ENCODE measurements around the gene SUSD2.

SUSD2 gene

GRCh38 chr22:24148266-24149197, 32.8 kb upstream of the SUSD2 start:
- in situ Hi-C loops (cut with MboI; ENCODE audit: low sequenced_read_pairs) = no loop called here

- in situ Hi-C loops (cut with MboI; ENCODE audit: low sequenced_read_pairs) = no loop called here
Observed at GRCh38 chr22:24149198-24149590, 32.1 kb upstream of the SUSD2 start.

- in situ Hi-C loops (cut with MboI; ENCODE audit: low sequenced_read_pairs) = no loop called here
Observed at GRCh38 chr22:24153353-24153752, 27.9 kb upstream of the SUSD2 start.

DNA sequence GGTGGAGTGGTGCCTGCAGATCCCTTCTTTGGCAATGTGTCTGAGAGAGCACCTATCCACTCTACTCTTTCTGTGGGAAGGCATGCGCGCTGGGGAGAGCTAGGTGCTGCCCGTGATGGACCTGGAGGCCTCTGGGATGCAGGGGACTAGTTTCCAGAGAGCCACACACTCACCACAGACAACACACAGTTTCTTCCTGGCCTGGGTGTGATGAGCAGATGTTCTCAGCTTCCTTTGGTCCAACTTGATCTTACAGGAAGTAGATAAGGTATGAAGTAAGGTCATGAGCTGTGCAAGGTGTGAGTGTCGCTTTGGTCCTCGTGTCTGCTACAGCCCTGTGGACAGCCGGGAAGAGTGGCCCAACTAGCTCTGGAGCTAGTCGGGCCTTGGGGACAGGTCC, 27.3 kb upstream of the SUSD2 start:
- in situ Hi-C loops (cut with MboI; ENCODE audit: low sequenced_read_pairs) = no loop called here

DNA sequence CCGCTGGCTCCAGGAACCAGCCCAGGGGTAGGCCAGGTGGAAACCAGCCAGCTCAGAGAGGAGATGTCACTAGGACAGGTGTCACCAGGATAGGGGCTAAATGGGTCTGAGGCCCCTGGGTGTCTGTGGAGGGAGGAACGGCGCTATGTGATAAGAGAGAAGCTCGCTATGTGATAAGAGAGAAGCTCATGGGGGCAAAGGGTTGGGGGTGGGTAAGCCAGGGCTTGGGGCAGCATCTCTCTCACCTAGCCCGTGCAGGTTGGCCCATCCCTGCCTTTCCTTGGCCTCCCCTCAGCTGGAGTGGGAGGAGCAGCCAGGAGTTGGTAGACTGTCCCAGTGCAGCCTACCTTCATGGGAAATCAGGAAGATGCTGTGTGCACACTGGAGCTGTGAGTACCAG, 26.5 kb upstream of the SUSD2 start:
- in situ Hi-C loops (cut with MboI; ENCODE audit: low sequenced_read_pairs) = no loop called here

GRCh38 chr22:24155627-24156140, 25.6 kb upstream of the SUSD2 start:
- in situ Hi-C loops (cut with MboI; ENCODE audit: low sequenced_read_pairs) = no loop called here

- in situ Hi-C loops (cut with MboI; ENCODE audit: low sequenced_read_pairs) = no loop called here
Observed at GRCh38 chr22:24156141-24156912, 25.0 kb upstream of the SUSD2 start.

DNA sequence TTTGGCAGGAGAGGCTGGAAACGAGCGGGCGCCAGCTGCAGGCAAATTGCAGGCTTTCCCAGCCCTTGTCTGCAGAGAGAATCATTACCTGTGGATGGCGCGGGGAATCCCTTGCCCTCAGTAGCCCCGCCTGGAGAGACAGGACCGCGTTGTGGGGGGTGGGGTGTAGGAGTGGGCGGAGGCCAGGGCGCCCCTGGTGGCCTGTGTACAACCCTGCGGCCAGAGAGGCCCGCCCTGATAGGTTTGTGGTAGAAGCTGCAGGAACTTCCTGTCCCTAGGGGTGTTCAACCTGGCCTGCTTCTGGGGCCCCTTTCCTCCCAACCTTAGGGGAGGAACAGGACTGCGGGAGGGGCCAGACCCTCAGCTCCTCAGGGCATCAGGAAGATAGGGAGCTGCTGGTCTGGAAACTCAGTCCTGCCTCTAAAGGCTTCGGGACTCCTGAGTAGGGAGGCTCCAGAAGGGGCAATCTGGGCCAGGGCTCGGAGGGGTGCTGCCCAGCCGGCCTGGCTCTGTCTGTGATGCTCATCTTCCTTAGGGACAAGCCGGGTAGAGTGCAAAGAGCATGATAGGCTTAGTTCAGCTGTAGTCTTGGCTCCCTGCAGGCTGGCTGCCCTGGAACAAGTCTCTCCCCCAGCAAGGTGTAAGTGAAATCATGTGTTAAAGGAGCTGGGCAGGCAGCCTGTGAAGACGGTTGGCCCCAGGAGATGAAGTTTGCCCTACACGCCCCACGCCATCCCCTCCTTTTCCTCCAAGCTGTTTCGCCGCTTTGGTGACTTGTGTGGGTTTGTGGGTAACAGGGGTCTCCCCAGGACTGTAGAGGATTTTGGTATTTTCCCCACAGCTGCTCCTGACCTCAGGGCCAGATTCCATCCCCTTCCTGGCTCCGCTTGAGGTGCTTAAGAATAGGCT, 24.1 kb upstream of the SUSD2 start:
- in situ Hi-C loops (cut with MboI; ENCODE audit: low sequenced_read_pairs) = no loop called here

DNA sequence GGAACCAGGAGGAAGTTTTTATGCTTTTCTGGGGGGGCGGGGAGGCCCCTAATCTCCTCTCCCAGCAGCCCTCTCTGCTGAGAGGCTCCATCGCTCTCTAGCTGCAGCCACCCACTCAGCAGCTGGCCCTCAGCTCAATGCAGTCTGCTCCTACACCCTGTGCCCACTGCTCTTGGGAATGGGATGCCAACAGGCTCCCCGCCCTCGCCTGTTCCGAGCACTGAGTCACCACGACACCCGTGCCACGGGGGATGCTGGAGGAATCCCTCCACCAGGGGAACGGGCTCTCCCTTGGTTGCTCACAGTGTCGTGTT, 23.5 kb upstream of the SUSD2 start:
- in situ Hi-C loops (cut with MboI; ENCODE audit: low sequenced_read_pairs) = no loop called here

DNA sequence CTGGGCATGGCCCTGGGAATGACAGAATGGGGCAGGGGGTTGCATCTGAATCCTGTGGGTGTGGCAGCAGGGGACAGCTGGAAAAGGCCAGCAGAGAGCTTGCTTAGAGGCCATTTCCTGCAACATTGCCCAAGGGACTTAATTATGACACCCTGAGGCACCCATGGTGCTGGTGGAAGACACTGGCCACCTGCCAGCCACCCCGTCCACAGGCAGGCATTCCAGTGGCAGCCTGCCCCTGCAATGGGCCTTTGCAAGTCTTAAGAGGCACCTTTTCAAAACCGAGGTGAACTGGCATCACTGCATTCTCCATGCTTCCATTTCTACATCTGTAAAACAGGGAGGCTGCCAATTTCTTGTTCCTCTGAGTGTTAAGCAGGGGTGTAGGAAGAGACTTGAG, 21.6 kb upstream of the SUSD2 start:
- in situ Hi-C loops (cut with MboI; ENCODE audit: low sequenced_read_pairs) = no loop called here

DNA sequence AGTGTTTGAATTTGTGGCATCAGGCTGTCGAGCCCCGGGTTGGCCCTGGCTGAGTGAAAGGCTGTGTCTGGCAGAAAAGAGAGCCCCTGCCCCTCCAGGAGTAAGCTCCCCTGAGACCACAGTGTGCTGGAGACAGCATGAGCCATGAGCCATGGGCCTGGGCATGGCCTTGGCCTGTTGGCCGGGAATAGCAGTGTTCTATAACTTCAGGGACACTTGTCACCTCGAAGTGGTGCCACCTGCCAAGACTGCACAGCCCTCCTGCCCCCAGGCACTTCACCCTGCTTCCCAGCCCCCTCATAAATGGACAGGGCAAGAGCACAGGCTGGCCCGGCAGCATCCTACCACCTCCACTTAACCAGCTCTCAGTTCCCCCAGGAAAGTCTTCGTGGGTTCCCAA, 20.7 kb upstream of the SUSD2 start:
- in situ Hi-C loops (cut with MboI; ENCODE audit: low sequenced_read_pairs) = no loop called here

DNA sequence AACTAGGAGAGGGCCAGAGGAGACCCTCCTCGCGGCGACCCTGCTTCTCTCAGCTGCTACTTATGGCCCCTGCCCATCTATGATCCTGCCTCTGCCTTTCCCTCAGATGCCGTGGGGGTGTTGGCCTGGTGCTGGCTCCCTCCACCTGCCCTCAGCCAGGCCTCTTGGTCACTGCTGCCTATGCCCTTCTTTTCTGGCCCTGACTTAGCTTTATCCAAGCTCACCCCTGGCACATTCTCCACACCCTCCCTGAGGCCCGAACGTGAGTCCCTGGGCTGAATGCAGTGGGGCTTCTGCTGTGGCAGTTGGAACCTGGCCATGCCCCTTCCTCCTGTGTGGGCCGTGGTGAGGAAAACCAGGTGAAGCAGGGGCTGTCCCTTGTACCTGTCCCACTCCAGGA, 19.8 kb upstream of the SUSD2 start:
- in situ Hi-C loops (cut with MboI; ENCODE audit: low sequenced_read_pairs) = no loop called here

- in situ Hi-C loops (cut with MboI; ENCODE audit: low sequenced_read_pairs) = no loop called here
Observed at GRCh38 chr22:24161909-24162308, 19.4 kb upstream of the SUSD2 start.

GRCh38 chr22:24162436-24162835, 18.9 kb upstream of the SUSD2 start:
- in situ Hi-C loops (cut with MboI; ENCODE audit: low sequenced_read_pairs) = no loop called here

DNA sequence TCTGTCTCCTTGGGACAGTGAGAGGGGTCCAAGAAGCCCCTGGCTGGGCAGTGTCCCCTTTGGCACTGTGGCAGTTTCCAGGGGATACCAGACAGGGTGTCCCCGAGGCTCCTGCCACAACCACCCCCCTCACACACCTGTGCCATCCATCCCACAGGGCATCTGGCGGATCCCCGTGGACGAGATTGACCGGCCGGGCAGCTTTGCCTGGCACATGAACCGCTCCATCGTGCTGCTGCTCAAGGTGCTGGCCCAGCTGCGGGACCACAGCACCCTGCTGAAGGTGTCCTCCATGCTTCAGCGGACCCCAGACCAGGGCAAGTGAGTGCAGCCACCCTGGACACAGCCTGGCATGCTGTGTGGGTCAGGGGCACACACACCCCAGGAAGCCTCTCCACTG, 17.0 kb upstream of the SUSD2 start:
- in situ Hi-C loops (cut with MboI; ENCODE audit: low sequenced_read_pairs) = no loop called here

- in situ Hi-C loops (cut with MboI; ENCODE audit: low sequenced_read_pairs) = no loop called here
Observed at GRCh38 chr22:24164940-24165339, 16.3 kb upstream of the SUSD2 start.

- in situ Hi-C loops (cut with MboI; ENCODE audit: low sequenced_read_pairs) = no loop called here
Observed at GRCh38 chr22:24165673-24166072, 15.6 kb upstream of the SUSD2 start.

- in situ Hi-C loops (cut with MboI; ENCODE audit: low sequenced_read_pairs) = no loop called here
Observed at GRCh38 chr22:24166811-24167210, 14.5 kb upstream of the SUSD2 start.

- in situ Hi-C loops (cut with MboI; ENCODE audit: low sequenced_read_pairs) = no loop called here
Observed at GRCh38 chr22:24169439-24170058, 11.7 kb upstream of the SUSD2 start.

GRCh38 chr22:24170188-24170587, 11.1 kb upstream of the SUSD2 start:
- in situ Hi-C loops (cut with MboI; ENCODE audit: low sequenced_read_pairs) = no loop called here

DNA sequence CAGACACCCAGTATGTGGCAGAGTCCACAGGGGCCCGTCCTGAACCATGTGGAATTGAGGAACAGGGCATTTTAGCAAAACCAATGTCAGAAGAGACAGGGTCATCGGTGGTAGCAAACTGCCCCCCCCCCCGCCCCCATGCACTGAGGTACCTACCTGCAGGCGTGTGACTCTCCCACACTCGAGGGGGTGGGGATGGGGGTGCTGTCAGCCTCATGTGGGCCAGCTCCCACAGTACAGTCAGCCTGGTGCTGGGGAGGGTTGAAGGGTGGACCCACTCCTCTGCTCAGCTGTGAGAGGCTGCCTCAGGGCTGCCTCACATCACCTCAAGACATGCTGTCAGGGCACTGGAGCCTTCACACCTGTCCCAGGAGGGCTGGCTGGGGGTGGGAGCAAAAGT, 10.7 kb upstream of the SUSD2 start:
- in situ Hi-C loops (cut with MboI; ENCODE audit: low sequenced_read_pairs) = no loop called here
